GM19043 (cell line): Measurements from ENCODE around the gene STEAP1.
"Not testable (repeated sequence)": the region's sequence is repeated elsewhere in the genome, so short reads cannot be mapped to it uniquely, and the experiment has no call there.

Experiments used
- ATAC-seq: cut with Tn5 transposase; IDR thresholded peaks from one replicate; pipeline ENCODE4 v1.9.1; 2021; ENCODE audit warnings: low read depth; ENCODE audit not compliant: unreplicated experiment

The STEAP1 gene

GRCh38 chr7:90172624-90173023, 18.4 kb downstream of the STEAP1 start:
- ATAC-seq, result no peak

GRCh38 chr7:90173127-90173844, 19.0 kb downstream of the STEAP1 start:
- ATAC-seq, result peak; percentile 90

GRCh38 chr7:90175667-90176066, 21.4 kb downstream of the STEAP1 start:
- ATAC-seq, result no peak

GRCh38 chr7:90176195-90176594, 21.9 kb downstream of the STEAP1 start:
- ATAC-seq, result no peak

GRCh38 chr7:90178166-90178565, 23.9 kb downstream of the STEAP1 start:
- no peak for ATAC-seq

GRCh38 chr7:90178679-90179278, 24.5 kb downstream of the STEAP1 start:
- ATAC-seq, result peak; percentile 97

- no peak for ATAC-seq
Measured at GRCh38 chr7:90180011-90180585, 25.8 kb downstream of the STEAP1 start.

- no peak for ATAC-seq
Measured at GRCh38 chr7:90180649-90181048, 26.4 kb downstream of the STEAP1 start.

- ATAC-seq, result no peak
Measured at GRCh38 chr7:90181485-90181884, 27.2 kb downstream of the STEAP1 start.

- ATAC-seq, result not testable (repeated sequence)
Measured at GRCh38 chr7:90186290-90186689, 32.0 kb downstream of the STEAP1 start.

- no peak for ATAC-seq
Measured at GRCh38 chr7:90187507-90188050, 33.3 kb downstream of the STEAP1 start.

GRCh38 chr7:90188281-90188680, 34.0 kb downstream of the STEAP1 start:
- peak; percentile 97 for ATAC-seq

- no peak for ATAC-seq
Measured at GRCh38 chr7:90190995-90191394, 36.7 kb downstream of the STEAP1 start.

GRCh38 chr7:90191648-90192047, 37.4 kb downstream of the STEAP1 start:
- no peak for ATAC-seq

GRCh38 chr7:90192876-90193750, 38.8 kb downstream of the STEAP1 start:
- ATAC-seq, result no peak

- no peak for ATAC-seq
Measured at GRCh38 chr7:90194911-90195809, 40.9 kb downstream of the STEAP1 start.

GRCh38 chr7:90201500-90202195, 47.4 kb downstream of the STEAP1 start:
- no peak for ATAC-seq

- no peak for ATAC-seq
Measured at GRCh38 chr7:90207956-90208355, 53.7 kb downstream of the STEAP1 start.

GRCh38 chr7:90209776-90210175, 55.5 kb downstream of the STEAP1 start:
- no peak for ATAC-seq
